Fibroblast of lung (primary cell): ENCODE results near the gene COL6A2. TPM values are rescaled to one million over a fixed set of nuclear protein-coding genes. Genes with fewer than 3 reads are reported as not detected.
A peak's percentile ranks its signal among the peaks of the same experiment; 100 is the strongest.

ENCODE experiments used
- DNase-seq, 2 donors: peaks; one replicate each; pipeline versions ENCODE4 v3.0.0 to v3.0.0-alpha.2; 2010; ENCODE audit warnings: low read depth in 2 of 2
- H2AFZ ChIP-seq: 2 replicates; pipeline ENCODE4 v1.5.1; 2012; ENCODE audit warnings: low read length, control low read depth, inconsistent platforms
- H3K27ac ChIP-seq: 2 replicates; pipeline ENCODE4 v1.5.1; 2011; ENCODE audit warnings: low read length, control low read depth; ENCODE audit not compliant: insufficient read depth
- H3K27me3 ChIP-seq: 2 replicates; pipeline ENCODE4 v1.5.1; 2011; ENCODE audit warnings: mild to moderate bottlenecking, low read length; ENCODE audit not compliant: control insufficient read depth, insufficient read depth
- H3K36me3 ChIP-seq: 2 replicates; pipeline ENCODE4 v1.5.1; 2011; ENCODE audit warnings: low read length; ENCODE audit not compliant: control insufficient read depth, insufficient read depth
- H3K4me1 ChIP-seq: 2 replicates; pipeline ENCODE4 v1.5.1; 2011; ENCODE audit warnings: low read length; ENCODE audit not compliant: control insufficient read depth, insufficient read depth; ENCODE audit errors: extremely low read depth
- H3K4me2 ChIP-seq: 2 replicates; pipeline ENCODE4 v1.5.1; 2011; ENCODE audit warnings: low read length, control low read depth; ENCODE audit not compliant: insufficient read depth; ENCODE audit errors: extremely low read depth
- H3K4me3 ChIP-seq, 4 experiments: fragments of 200-600 bp in 1 of 4; sonication (generic) in 1 of 4; replicated peaks in 1 of 4; 2 replicates each; pipeline ENCODE4 v1.5.1; 2011 to 2016; ENCODE audit warnings: low read length in 4 of 4, low read depth in 3 of 4, mild to moderate bottlenecking in 3 of 4, control low read depth in 2 of 4, inconsistent platforms in 1 of 4, mixed read lengths in 1 of 4; ENCODE audit not compliant: insufficient read depth in 1 of 4; ENCODE audit errors: control extremely low read depth in 1 of 4
- H3K79me2 ChIP-seq: 2 replicates; pipeline ENCODE4 v1.5.1; 2012; ENCODE audit warnings: mild to moderate bottlenecking, low read length, inconsistent platforms; ENCODE audit not compliant: control insufficient read depth, insufficient read depth
- H3K9ac ChIP-seq: 2 replicates; pipeline ENCODE4 v1.5.1; 2011; ENCODE audit warnings: mild to moderate bottlenecking, low read length, control low read depth; ENCODE audit not compliant: insufficient read depth
- H3K9me3 ChIP-seq: 2 replicates; pipeline ENCODE4 v1.5.1; 2012; ENCODE audit warnings: low read depth, low read length; ENCODE audit not compliant: control insufficient read depth, insufficient read depth
- H4K20me1 ChIP-seq: 2 replicates; pipeline ENCODE4 v1.5.1; 2011; ENCODE audit warnings: low read length; ENCODE audit not compliant: control insufficient read depth, insufficient read depth; ENCODE audit errors: extremely low read depth
- EZH2 ChIP-seq: IDR thresholded peaks from 2 replicates; pipeline ENCODE4 v1.5.1; 2012; ENCODE audit warnings: low read length, control low read depth, mild to moderate bottlenecking; ENCODE audit errors: missing control alignments
- polyA plus RNA-seq, 2 donors: library from polyadenylated mRNA; depleted of rRNA in 1 of 2; stranded (reverse) in 1 of 2; unstranded in 1 of 2; fragments of >200 nt; gene quantifications; 2 replicates each; pipeline ENCODE4 v1.2.1, GENCODE V29; 2011 to 2012; ENCODE audit warnings: missing spikeins in 1 of 2
- total RNA-seq: library from RNA; depleted of rRNA; stranded (reverse); fragments of >200 nt; gene quantifications from 2 replicates; pipeline ENCODE4 v1.2.1, GENCODE V29; 2014
- TF ChIP-seq, protein P1 (sequence below), 2 donors: IDR thresholded peaks in 1 of 2; conservative IDR thresholded peaks in 1 of 2; 1 replicate in 1 of 2; 2 replicates in 1 of 2; pipeline ENCODE4 v1.5.1; 2011 to 2012; ENCODE audit warnings: low read length in 2 of 2, control low read depth in 1 of 2, inconsistent platforms in 1 of 2, low read depth in 1 of 2, mild to moderate bottlenecking in 1 of 2

COL6A2 gene
- total and polyA plus RNA-seq, 2 donors (not counting 1 experiment from before 2014, with no cell fraction given) = 702 to 782 TPM

DNA sequence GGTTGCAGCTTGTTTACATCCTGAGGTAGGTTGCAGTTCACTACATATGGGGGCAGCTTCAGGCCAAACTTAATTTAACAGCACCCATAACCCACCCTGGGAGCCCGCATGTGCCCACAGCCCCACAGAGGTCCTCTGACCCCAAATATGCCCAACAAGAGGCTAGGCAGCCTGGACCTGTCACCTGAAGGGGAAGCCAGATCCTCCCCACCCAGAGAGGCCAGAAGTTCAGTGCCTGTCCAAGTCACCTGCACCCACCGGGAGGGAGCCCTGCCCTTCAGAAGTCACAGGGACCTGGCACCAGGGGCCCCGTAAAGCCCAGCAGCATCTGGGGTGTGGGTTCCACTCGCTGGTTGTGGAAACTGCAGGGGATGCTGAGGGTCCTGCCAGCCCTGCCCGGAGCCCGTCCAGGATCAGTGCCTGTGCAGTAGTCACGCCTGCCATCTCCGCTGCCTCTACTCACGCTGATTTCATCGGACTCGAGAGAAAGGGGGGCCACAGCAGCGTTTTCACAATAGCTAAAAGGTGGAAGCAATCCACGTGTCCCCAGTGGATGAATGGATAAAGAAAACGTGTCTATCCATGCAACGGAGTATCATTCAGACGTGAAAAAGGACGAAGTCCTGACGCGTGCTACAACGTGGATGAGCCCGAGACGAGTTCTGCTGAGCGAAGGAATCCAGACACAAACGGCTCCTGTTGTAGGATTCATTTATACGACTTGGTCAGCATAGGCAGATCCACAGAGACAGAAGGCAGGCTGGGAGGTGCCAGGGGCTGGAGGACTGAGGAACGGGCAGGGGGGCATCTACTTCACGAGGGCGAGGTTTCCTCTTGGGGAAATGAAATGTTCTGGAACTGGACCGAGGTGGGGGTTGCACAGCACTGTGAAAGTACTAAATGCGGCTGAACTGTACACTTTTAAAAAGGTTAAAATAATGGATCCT is 33.9 kb upstream of the COL6A2 start:
- no peaks in the 10 kb centered on the region for H4K20me1 ChIP-seq
- no peak overlapping the region for H3K4me2 ChIP-seq
- no peak for TF ChIP-seq EZH2
- TF ChIP-seq, protein P1, sequence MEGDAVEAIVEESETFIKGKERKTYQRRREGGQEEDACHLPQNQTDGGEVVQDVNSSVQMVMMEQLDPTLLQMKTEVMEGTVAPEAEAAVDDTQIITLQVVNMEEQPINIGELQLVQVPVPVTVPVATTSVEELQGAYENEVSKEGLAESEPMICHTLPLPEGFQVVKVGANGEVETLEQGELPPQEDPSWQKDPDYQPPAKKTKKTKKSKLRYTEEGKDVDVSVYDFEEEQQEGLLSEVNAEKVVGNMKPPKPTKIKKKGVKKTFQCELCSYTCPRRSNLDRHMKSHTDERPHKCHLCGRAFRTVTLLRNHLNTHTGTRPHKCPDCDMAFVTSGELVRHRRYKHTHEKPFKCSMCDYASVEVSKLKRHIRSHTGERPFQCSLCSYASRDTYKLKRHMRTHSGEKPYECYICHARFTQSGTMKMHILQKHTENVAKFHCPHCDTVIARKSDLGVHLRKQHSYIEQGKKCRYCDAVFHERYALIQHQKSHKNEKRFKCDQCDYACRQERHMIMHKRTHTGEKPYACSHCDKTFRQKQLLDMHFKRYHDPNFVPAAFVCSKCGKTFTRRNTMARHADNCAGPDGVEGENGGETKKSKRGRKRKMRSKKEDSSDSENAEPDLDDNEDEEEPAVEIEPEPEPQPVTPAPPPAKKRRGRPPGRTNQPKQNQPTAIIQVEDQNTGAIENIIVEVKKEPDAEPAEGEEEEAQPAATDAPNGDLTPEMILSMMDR (conservative IDR thresholded peaks at IDR 0.05 in 1 of 2, IDR thresholded peaks at IDR 0.05 in 1 of 2; ENCODE audit: low read depth in 1 of 2, low read length in 2 of 2) = no peak
- no peak for DNase-seq
- no peaks in the 10 kb centered on the region for H3K36me3 ChIP-seq
- H2AFZ ChIP-seq = no peak overlapping the region
- H3K79me2 ChIP-seq = no peaks in the 10 kb centered on the region
- H3K27me3 ChIP-seq = no peaks in the 10 kb centered on the region
- peaks cover 44% of the 10 kb centered on the region for H3K4me1 ChIP-seq
- H3K4me3 ChIP-seq = no peak overlapping the region
- no peak overlapping the region for H3K27ac ChIP-seq
- no peak overlapping the region for H3K9ac ChIP-seq
- no peaks in the 10 kb centered on the region for H3K9me3 ChIP-seq

DNA sequence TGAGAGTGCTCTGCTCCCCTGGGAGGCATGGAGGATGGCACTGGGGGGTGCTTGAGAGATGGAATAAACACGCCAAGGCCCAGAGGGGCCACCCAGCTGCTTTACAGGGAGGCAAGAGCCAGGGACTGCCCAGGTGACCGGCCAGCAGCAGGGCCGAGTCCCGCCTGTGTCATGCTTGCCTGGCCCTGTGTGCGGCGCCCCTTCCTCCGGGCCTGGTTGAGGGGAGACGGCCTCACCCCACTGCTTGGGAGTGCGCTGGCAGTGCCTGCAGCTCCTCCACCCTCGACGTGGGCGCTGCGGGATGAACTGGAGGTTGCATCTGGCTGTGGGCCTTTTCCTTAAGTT is 33.1 kb upstream of the COL6A2 start:
- Histone ChIP-seq H2AFZ (peak overlapping the region; percentile 10), H3K4me2 (no peak overlapping the region), H3K27ac (peak overlapping the region; percentile 97), H3K27me3 (no peaks in the 10 kb centered on the region), H4K20me1 (no peaks in the 10 kb centered on the region), H3K4me1 (peaks cover 44% of the 10 kb centered on the region), H3K79me2 (no peaks in the 10 kb centered on the region), H3K4me3 (no peak overlapping the region), H3K36me3 (no peaks in the 10 kb centered on the region), H3K9me3 (no peaks in the 10 kb centered on the region), H3K9ac (peak overlapping the region; percentile 79)
- no peak for TF ChIP-seq EZH2
- TF ChIP-seq, protein P1 (conservative IDR thresholded peaks at IDR 0.05 in 1 of 2, IDR thresholded peaks at IDR 0.05 in 1 of 2; ENCODE audit: low read depth in 1 of 2, low read length in 2 of 2) = no peak
- DNase-seq = no peak

DNA sequence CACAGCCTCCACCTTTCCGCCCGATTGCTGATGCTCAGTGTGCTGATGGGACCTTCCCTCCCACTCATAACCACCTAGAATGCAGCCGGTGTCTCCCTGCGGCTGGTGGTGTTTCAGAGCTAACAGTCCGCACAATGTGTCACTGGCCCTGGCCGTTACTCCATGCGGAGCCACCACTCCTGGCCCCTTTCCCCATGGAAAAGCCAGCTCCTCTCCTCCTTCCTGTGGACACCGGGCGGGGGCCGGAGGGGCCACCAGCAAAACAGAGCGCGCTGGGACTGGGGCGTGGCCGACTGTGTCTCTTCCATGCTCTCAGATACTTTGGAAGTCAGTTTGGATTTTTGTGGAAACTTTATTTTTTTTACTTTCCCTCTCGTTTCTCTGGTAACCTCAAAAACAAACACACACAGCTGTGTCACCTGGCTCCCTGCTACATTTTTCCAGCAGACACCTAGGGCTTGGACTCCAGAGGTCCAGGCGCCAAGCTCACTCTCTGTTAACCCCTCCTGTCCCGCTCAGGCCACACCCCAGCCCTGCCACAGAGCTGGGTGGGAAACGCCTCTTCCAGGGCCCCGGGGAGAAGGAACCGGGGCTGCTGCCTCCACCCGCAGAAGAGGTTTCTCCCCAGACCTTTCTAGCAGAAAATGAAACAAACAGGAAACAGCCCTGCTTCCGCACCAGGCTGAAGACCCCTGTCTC is 32.5 kb upstream of the COL6A2 start:
- peak; percentile 73 to 81 for DNase-seq
- no peaks in the 10 kb centered on the region for H3K27me3 ChIP-seq
- H4K20me1 ChIP-seq = no peaks in the 10 kb centered on the region
- peaks cover 40% of the 10 kb centered on the region for H3K4me1 ChIP-seq
- H3K27ac ChIP-seq = peak overlapping the region; percentile 97
- TF ChIP-seq, protein P1 (conservative IDR thresholded peaks at IDR 0.05 in 1 of 2, IDR thresholded peaks at IDR 0.05 in 1 of 2; ENCODE audit: low read depth in 1 of 2, low read length in 2 of 2) = no peak
- no peak for TF ChIP-seq EZH2
- H2AFZ ChIP-seq = peak overlapping the region; percentile 10
- H3K79me2 ChIP-seq = no peaks in the 10 kb centered on the region
- no peaks in the 10 kb centered on the region for H3K9me3 ChIP-seq
- no peaks in the 10 kb centered on the region for H3K36me3 ChIP-seq
- peak overlapping the region in 2 of 4 experiments; percentile 24 to 34 for H3K4me3 ChIP-seq
- peak overlapping the region; percentile 81 for H3K4me2 ChIP-seq
- H3K9ac ChIP-seq = peak overlapping the region; percentile 79
